Esophagus muscularis mucosa (tissue), 4 donors: ENCODE measurements around the gene RPL13A.

Experiments used
- CTCF ChIP-seq, 3 experiments: fragments of 200-600 bp in 2 of 3; fragments of 450-650 bp in 1 of 3; sonication (generic) in 2 of 3; IDR thresholded peaks; one replicate each; pipeline ENCODE4 v1.5.1; 2017 to 2019; ENCODE audit warnings: antibody characterized with exemption in 3 of 3, mild to moderate bottlenecking in 2 of 3, moderate library complexity in 1 of 3
- EP300 ChIP-seq: sonication (generic); formaldehyde crosslinking; IDR thresholded peaks from one replicate; pipeline ENCODE4 v1.6.1; 2017; ENCODE audit warnings: antibody characterized with exemption
- POLR2AphosphoS5 ChIP-seq, 2 donors: sonication (generic); formaldehyde crosslinking; IDR thresholded peaks; one replicate each; pipeline ENCODE4 v1.6.1; 2017; ENCODE audit warnings: antibody characterized with exemption in 2 of 2

- TF ChIP-seq CTCF (IDR thresholded peaks at IDR 0.05) (no peak), EP300 (no peak), POLR2AphosphoS5 (IDR thresholded peaks at IDR 0.05) (no peak)
These were observed 16.2 kb downstream of the RPL13A start for GRCh38 chr19:49503582-49503962.
